ENCODE data around the gene PCCA.
"Not testable (repeated sequence)": the region's sequence is repeated elsewhere in the genome, so short reads cannot be mapped to it uniquely, and the experiment has no call there.

PCCA gene

GRCh38 chr13:100560498-100561157, 471.7 kb downstream of the PCCA start:
- DNase-seq: no peak

- DNase-seq: no peak
These were observed 472.2 kb downstream of the PCCA start for GRCh38 chr13:100561158-100561499.

GRCh38 chr13:100561599-100562204, 472.8 kb downstream of the PCCA start:
- DNase-seq: no peak

DNA sequence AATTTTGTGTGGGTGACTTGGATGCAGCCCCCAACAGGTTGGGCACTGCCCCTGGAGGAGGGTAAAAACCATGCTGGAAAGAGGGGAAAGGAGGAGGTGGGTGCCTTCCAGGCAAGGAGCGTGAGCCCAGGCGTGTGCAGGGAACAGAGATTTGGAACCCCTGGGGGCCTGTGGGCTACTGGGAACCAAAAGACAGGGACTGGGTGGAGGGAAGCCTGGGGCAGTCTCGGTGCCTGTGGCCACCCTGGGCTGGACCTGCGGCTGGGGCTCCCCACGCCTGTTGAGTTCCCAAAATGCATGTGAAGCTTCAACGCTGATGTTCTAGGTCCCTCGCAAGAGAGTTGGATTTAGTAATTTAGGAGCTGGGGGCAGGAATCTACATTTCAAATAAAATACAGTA, 474.9 kb downstream of the PCCA start:
- no peak for DNase-seq

DNA sequence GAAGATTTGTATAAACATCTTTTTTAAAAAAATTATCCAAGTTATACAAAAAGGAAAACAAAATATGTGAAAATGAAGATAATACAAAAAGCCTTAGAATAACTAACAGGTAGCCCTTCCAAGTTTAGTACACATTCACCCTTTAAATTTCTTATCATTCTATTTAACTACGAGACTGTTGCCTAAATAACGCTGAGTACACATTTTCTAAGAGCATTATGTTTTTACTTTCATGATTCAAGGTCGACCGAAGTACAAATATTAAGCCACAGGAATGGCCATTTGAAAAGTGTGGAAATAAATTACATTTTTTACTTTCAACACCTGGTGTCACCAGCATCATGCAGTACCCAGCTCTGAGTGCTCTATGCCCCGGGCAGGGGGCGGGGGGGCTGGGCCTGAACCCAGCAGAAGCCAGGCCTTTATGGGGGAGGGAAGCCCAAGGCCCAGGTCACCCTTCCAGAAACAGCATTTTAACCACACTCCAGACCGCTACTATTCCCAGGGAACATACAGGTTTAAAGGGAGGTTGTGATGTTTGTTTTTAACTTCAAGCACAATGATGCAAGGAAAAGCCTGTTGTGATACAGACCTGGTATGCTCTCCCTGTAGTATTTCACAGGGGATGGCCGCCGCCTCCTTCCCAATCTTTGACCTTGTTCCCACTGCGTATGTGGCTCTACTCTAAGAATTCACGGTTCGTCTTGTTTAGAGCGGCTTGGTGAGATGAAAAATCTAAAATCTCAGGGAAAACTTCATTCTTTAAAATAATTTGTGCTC, 475.7 kb downstream of the PCCA start:
- DNase-seq: no peak

DNA sequence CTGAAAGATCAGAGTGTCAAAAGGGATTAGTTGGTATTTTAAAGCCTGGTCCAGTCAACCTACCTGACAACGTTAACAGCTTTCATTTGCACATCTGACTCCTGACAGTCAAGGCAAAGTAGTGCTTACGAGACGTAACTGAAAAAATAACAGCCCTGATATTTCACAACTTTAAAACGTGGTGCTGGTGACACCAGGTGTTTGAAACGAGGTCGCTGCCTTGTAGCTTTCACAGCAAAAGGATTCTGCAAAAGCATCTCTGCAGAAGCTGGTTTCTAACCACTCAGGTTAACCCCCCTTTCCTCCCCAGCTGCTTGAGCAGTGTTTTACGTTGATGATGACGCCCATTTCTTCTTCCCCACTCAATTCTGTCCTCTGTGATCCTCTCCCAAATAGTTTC, 476.4 kb downstream of the PCCA start:
- DNase-seq: no peak

DNA sequence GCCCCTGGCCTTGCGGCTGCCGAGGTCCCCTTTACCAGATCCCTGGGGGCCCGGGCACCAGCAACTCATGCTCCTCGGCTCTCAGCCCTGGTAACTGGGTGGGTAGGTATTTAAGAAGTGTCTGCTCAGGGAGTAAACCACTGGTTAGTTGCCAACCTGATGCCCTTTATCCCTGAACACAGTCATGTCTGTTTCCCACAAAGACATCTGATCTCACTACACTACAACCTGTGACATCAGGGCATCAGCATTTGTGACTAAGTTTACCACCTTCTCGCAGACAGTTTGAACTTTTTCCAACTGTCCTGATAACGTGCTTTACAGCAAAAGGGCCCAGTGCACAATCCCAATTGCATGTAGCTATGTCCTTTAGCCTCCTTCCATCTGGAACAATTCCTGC, 477.6 kb downstream of the PCCA start:
- no peak for DNase-seq

DNA sequence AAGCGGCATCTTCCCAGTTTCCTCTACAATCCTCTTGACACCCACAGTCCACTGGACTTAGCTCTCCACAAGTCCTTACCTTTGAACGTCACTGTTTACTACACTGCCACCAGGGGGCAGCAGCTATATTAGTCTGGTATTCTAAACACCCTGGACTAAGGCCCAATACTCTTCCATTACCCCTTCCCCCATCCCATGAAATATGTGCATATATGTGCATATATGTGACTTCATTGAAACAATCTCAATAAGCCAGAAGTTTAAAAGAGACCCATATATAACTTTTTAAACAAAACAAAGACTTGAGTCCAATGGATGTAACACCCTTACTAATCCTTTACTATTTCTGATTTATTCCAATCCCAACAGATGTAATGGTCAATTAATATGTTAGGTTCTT, 484.2 kb downstream of the PCCA start:
- DNase-seq: peak; percentile 90

DNA sequence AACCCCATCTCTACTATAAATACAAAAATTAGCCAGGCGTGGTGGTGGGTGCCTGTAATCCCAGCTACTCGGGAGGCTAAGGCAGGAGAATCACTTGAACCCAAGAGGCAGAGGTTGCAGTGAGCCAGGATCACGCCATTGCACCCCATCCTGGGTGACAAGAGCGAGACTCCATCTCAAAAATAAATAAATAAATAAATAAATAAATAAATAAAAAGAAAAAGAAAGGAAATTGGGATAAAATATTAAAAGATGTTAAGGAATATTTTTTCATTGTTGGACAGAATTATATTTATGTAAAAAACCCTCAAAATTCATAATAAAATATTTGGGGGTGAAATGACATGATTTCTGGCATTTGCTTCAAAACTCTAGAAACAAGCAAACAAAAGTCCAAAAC, 488.3 kb downstream of the PCCA start:
- DNase-seq: not testable (repeated sequence)
